ENCODE data around the gene NR5A2.

Gene NR5A2

GRCh38 chr1:200027264-200027823 is at the start of gene NR5A2:
Gene NR5A2, plus strand, starts transcription at chr1:200027710. Its CDS starts 138 bp downstream, at chr1:200027848.
- no peak for DNase-seq (ENCODE audit: low read depth)

- no peak for DNase-seq (ENCODE audit: low read depth)
Observed at GRCh38 chr1:199978408-199978940, 49.0 kb upstream of the NR5A2 start.

- no peak for DNase-seq (ENCODE audit: low read depth)
Observed at GRCh38 chr1:199979071-199979470, 48.4 kb upstream of the NR5A2 start.

GRCh38 chr1:199981584-199981983 is 45.9 kb upstream of the NR5A2 start:
- DNase-seq (ENCODE audit: low read depth) = no peak

GRCh38 chr1:199982606-199983005 is 44.9 kb upstream of the NR5A2 start:
- no peak for DNase-seq (ENCODE audit: low read depth)

GRCh38 chr1:199983531-199983930 is 44.0 kb upstream of the NR5A2 start:
- no peak for DNase-seq (ENCODE audit: low read depth)

GRCh38 chr1:199995096-199995685 is 32.3 kb upstream of the NR5A2 start:
- DNase-seq (ENCODE audit: low read depth) = no peak

- DNase-seq (ENCODE audit: low read depth) = no peak
Observed at GRCh38 chr1:200005165-200005564, 22.3 kb upstream of the NR5A2 start.

- no peak for DNase-seq (ENCODE audit: low read depth)
Observed at GRCh38 chr1:200006711-200007110, 20.8 kb upstream of the NR5A2 start.

- DNase-seq (ENCODE audit: low read depth) = no peak
Observed at GRCh38 chr1:200015811-200016210, 11.7 kb upstream of the NR5A2 start.

GRCh38 chr1:200021577-200022238 is 5.8 kb upstream of the NR5A2 start:
- no peak for DNase-seq (ENCODE audit: low read depth)

- no peak for DNase-seq (ENCODE audit: low read depth)
Observed at GRCh38 chr1:200022239-200022804, 5.2 kb upstream of the NR5A2 start.

- DNase-seq (ENCODE audit: low read depth) = peak; percentile 23
Observed at GRCh38 chr1:200028586-200029034, 1.1 kb downstream of the NR5A2 start.

GRCh38 chr1:200029035-200029821 is 1.7 kb downstream of the NR5A2 start:
- DNase-seq (ENCODE audit: low read depth) = peak; percentile 72

- DNase-seq (ENCODE audit: low read depth) = no peak
Observed at GRCh38 chr1:200029822-200030152, 2.3 kb downstream of the NR5A2 start.

GRCh38 chr1:200030791-200031190 is 3.3 kb downstream of the NR5A2 start:
- DNase-seq (ENCODE audit: low read depth) = no peak

- peak; percentile 44 for DNase-seq (ENCODE audit: low read depth)
Observed at GRCh38 chr1:200033511-200034261, 6.2 kb downstream of the NR5A2 start.

GRCh38 chr1:200034262-200034557 is 6.7 kb downstream of the NR5A2 start:
- no peak for DNase-seq (ENCODE audit: low read depth)

GRCh38 chr1:200034761-200035396 is 7.4 kb downstream of the NR5A2 start:
- DNase-seq (ENCODE audit: low read depth) = peak; percentile 65

- DNase-seq (ENCODE audit: low read depth) = peak; percentile 47
Observed at GRCh38 chr1:200035397-200035955, 8.0 kb downstream of the NR5A2 start.

Data from iris pigment epithelial cell (primary cell).